K562 (cell line): ENCODE results near the gene CUL2. TPM values are rescaled to one million over a fixed set of nuclear protein-coding genes. Genes with fewer than 3 reads are reported as not detected.

ENCODE experiments used
- ATAC-seq: fragments of 200-7000 bp; cut with Tn5 transposase; 3 replicates; pipeline ENCODE4 v1.9.1; 2020; ENCODE audit warnings: moderate library complexity
- Bru-seq: library from RNA; stranded (reverse); fragments of 400-500 nt; gene quantifications from one replicate; lab custom pipeline; 2021; lab: Mats Ljungman, UMichigan
- BruChase-seq, 2 experiments: library from RNA; stranded (reverse); fragments of 400-500 nt; gene quantifications; one replicate each; lab custom pipeline; 2021; lab: Mats Ljungman, UMichigan
- BruUV-seq: library from RNA; stranded (reverse); fragments of 400-500 nt; replicated peaks from 2 replicates; lab custom pipeline; 2021; lab: Mats Ljungman, UMichigan
- CTCF ChIA-PET: fragments of 300-600 bp; formaldehyde crosslinking; extraction: SDS; loops from one replicate; lab custom pipeline; 2021; ENCODE audit warnings: low intra/inter-chr PET ratio; lab: Yijun Ruan, JAX
- POLR2A ChIA-PET: fragments of 300-600, 350-650 bp; sonication (Branson Sonifier 250); formaldehyde crosslinking; extraction: SDS; loops from one replicate; lab custom pipeline; 2021; ENCODE audit warnings: antibody characterized with exemption, inconsistent platforms; lab: Yijun Ruan, JAX
- DNase-seq, 4 experiments: peaks; one replicate each; pipeline versions ENCODE4 v3.0.0 to v3.0.0-alpha.2; 2011 to 2018; ENCODE audit warnings: low spot score in 3 of 4, mixed read lengths in 3 of 4; ENCODE audit errors: extremely low read depth in 1 of 4
- FAIRE-seq: peaks from 2 replicates; lab custom pipeline; 2011; peaks lifted over from hg19 to GRCh38; lab: Jason Lieb, UNC
- H2AFZ ChIP-seq: 2 replicates; pipeline ENCODE4 v1.6.0; 2011; ENCODE audit warnings: low read depth, low read length, control low read depth, inconsistent platforms
- H3K27ac ChIP-seq: fragments of 200-600 bp; 3 replicates; pipeline ENCODE4 v1.8.0; 2011; ENCODE audit warnings: low read depth, mild to moderate bottlenecking, control low read depth, inconsistent platforms, low read length, moderate library complexity, mixed read lengths; ENCODE audit errors: extremely low read depth
- H3K27me3 ChIP-seq, 2 experiments: fragments of 300-600 bp in 1 of 2; 2 replicates in 1 of 2; 3 replicates in 1 of 2; pipeline versions ENCODE4 v1.6.0 to v1.8.0; 2011; ENCODE audit warnings: inconsistent platforms in 2 of 2, low read length in 2 of 2, mild to moderate bottlenecking in 1 of 2, mixed read lengths in 1 of 2, moderate library complexity in 1 of 2; ENCODE audit not compliant: control insufficient read depth in 2 of 2, insufficient read depth in 2 of 2
- H3K36me3 ChIP-seq: fragments of 300-600 bp; 3 replicates; pipeline ENCODE4 v1.8.0; 2011; ENCODE audit warnings: mild to moderate bottlenecking, low read length, inconsistent platforms; ENCODE audit not compliant: control insufficient read depth, insufficient read depth
- H3K4me1 ChIP-seq, 2 experiments: fragments of 200-600 bp in 1 of 2; replicated peaks in 1 of 2; 2 replicates in 1 of 2; 3 replicates in 1 of 2; pipeline versions ENCODE4 v1.5.1 to v1.8.0; 2011; ENCODE audit warnings: inconsistent platforms in 2 of 2, low read length in 2 of 2, mild to moderate bottlenecking in 1 of 2, mixed read lengths in 1 of 2, moderate library complexity in 1 of 2; ENCODE audit not compliant: control insufficient read depth in 2 of 2, insufficient read depth in 2 of 2
- H3K4me2 ChIP-seq: 2 replicates; pipeline ENCODE4 v1.6.1; 2011; ENCODE audit warnings: low read length, control low read depth, inconsistent platforms, mixed read lengths; ENCODE audit not compliant: insufficient read depth
- H3K4me3 ChIP-seq: fragments of 200-600 bp; sonication (generic), shearing (Covaris generic); 2 replicates; pipeline ENCODE4 v1.5.1; 2016; ENCODE audit warnings: control low read depth, inconsistent platforms
- H3K79me2 ChIP-seq: fragments of 200-600 bp; 3 replicates; pipeline ENCODE4 v1.8.0; 2011; ENCODE audit warnings: low read length, inconsistent platforms; ENCODE audit not compliant: control insufficient read depth, insufficient read depth
- H3K9ac ChIP-seq, 2 experiments: 2 replicates each; pipeline versions ENCODE4 v1.6.0 to v1.6.1; 2011; ENCODE audit warnings: low read depth in 2 of 2, low read length in 2 of 2, control low read depth in 1 of 2, inconsistent platforms in 1 of 2, mild to moderate bottlenecking in 1 of 2, mixed read lengths in 1 of 2; ENCODE audit not compliant: insufficient read depth in 1 of 2
- H3K9me1 ChIP-seq: one replicate; pipeline ENCODE4 v1.6.0; 2011; ENCODE audit warnings: inconsistent platforms, mild to moderate bottlenecking, low read length, moderate library complexity; ENCODE audit not compliant: control insufficient read depth, insufficient read depth
- H3K9me3 ChIP-seq: replicated peaks from 2 replicates; pipeline ENCODE4 v1.5.1; 2011; ENCODE audit warnings: low read depth, low read length, inconsistent platforms; ENCODE audit not compliant: control insufficient read depth, insufficient read depth
- H4K20me1 ChIP-seq: replicated peaks from 2 replicates; pipeline ENCODE4 v1.6.1; 2011; ENCODE audit warnings: low read length, inconsistent platforms, mixed read lengths; ENCODE audit not compliant: control insufficient read depth, insufficient read depth
- CEBPG ChIP-seq, 3 experiments: fragments of 200-800 bp in 1 of 3; sonication (Bioruptor generic) in 1 of 3; sonication (generic) in 1 of 3; formaldehyde crosslinking in 1 of 3; IDR thresholded peaks in 2 of 3; conservative IDR thresholded peaks in 1 of 3; 2 replicates each; pipeline versions ENCODE4 v1.6.1 to v1.8.0; 2016 to 2022; ENCODE audit warnings: missing compliant biosample characterization in 2 of 3, missing genetic modification characterization in 2 of 3, mild to moderate bottlenecking in 1 of 3, missing genetic modification reagents in 1 of 3
- KAT7 ChIP-seq: sonication (generic); formaldehyde crosslinking; IDR thresholded peaks from 2 replicates; pipeline ENCODE4 v1.8.0; 2022; ENCODE audit warnings: missing genetic modification reagents, mild to moderate bottlenecking, borderline replicate concordance
- LARP7 ChIP-seq: fragments of 450-650 bp; IDR thresholded peaks from 2 replicates; pipeline ENCODE4 v1.6.1; 2016
- MEIS2 ChIP-seq: fragments of 450-650 bp; IDR thresholded peaks from 2 replicates; pipeline ENCODE4 v1.6.1; 2014; ENCODE audit warnings: mild to moderate bottlenecking; ENCODE audit not compliant: partially characterized antibody
- PHTF2 ChIP-seq: fragments of 250-450 bp; sonication (Bioruptor Pico); IDR thresholded peaks from 2 replicates; pipeline ENCODE4 v1.5.0; 2021; ENCODE audit warnings: mild to moderate bottlenecking
- ZNF57 ChIP-seq: fragments of 450-650 bp; formaldehyde crosslinking; IDR thresholded peaks from 2 replicates; pipeline ENCODE4 v1.4.0; 2020; ENCODE audit warnings: mild to moderate bottlenecking, moderate library complexity
- WGBS: fragments of 100-300 bp; shearing (Covaris generic); methylation state at CpG from one replicate; pipeline ENCODE4 v1.1.6; 2016; ENCODE audit warnings: low coverage, mixed read lengths; ENCODE audit not compliant: insufficient coverage; ENCODE audit errors: missing lambda C conversion rate; 5-methylcytosine and 5-hydroxymethylcytosine counted together
- in situ Hi-C: fragments of 300-500 bp; cut with MboI; formaldehyde crosslinking; loops from 4 replicates; pipeline ENCODE4 v1.15.0; 2018; ENCODE audit warnings: inconsistent platforms, mixed read lengths
- intact Hi-C: fragments of 100-400 bp; cut with micrococcal nuclease; formaldehyde crosslinking; loops from 2 replicates; pipeline ENCODE4 v1.14.2; 2022
- long read RNA-seq, 3 experiments: library from polyadenylated mRNA in 2 of 3; library from RNA in 1 of 3; unstranded in 2 of 3; stranded (forward) in 1 of 3; transcript quantifications; one replicate each; pipeline ENCODE4 v2.0.0, GENCODE V29; 2019 to 2022
- polyA minus RNA-seq, 3 experiments: library from RNA; depleted of rRNA, polyadenylated mRNA; stranded (reverse); fragments of >200 nt; gene quantifications; 2 replicates each; pipeline ENCODE4 v1.2.3, GENCODE V29; 2011
- polyA plus RNA-seq, 8 experiments: library from polyadenylated mRNA; depleted of rRNA in 4 of 8; stranded (reverse) in 5 of 8; unstranded in 3 of 8; fragments of >200 nt; fragmentation: Nextera tagmentation in 2 of 8; fragmentation: Illumina TruSeq in 1 of 8; extraction: Ambion mirVana in 2 of 8; extraction: Trizol in 1 of 8; gene quantifications; 2 replicates each; pipeline versions ENCODE4 v1.2.1 to v1.2.3, GENCODE V29; 2011 to 2014; ENCODE audit warnings: inconsistent platforms in 1 of 8, missing spikeins in 1 of 8
- total RNA-seq, 7 experiments: library from RNA; depleted of rRNA in 6 of 7; stranded (reverse); fragments of >200 nt in 6 of 7; fragmentation: Illumina TruSeq in 2 of 7; extraction: Trizol in 2 of 7; gene quantifications; 2 replicates each; pipeline versions ENCODE4 v1.2.1 to v1.2.3, GENCODE V29; 2011 to 2021; ENCODE audit warnings: low replicate concordance in 1 of 7
- TF ChIP-seq, protein P1 (sequence below): fragments of 150-350 bp; IDR thresholded peaks from 2 replicates; pipeline ENCODE4 v1.6.1; 2014; ENCODE audit warnings: low read depth, mild to moderate bottlenecking, low read length, borderline replicate concordance
- TF ChIP-seq, protein P2 (sequence below): fragments of 450-650 bp; IDR thresholded peaks from 2 replicates; pipeline ENCODE4 v1.6.1; 2016; ENCODE audit warnings: borderline replicate concordance

CUL2 gene
- total RNA-seq (2011; cell fraction: chromatin; rRNA removed; ENCODE audit: low replicate concordance), result 15.5 and 34.5 TPM in 2 replicates
- 7.5 and 7.8 TPM in 2 replicates for total RNA-seq (2011; cell fraction: nucleolus; rRNA removed)
- 16.2 and 33.1 TPM in 2 replicates for total RNA-seq (2011; cell fraction: nucleoplasm; rRNA removed)
- total RNA-seq (2014; rRNA removed) (17.3 and 20.3 TPM in 2 replicates), total RNA-seq (2014; rRNA removed; fragmentation: Illumina TruSeq; extraction: Trizol) (45.2 and 49.8 TPM in 2 replicates), total RNA-seq (2015; rRNA removed; fragmentation: Illumina TruSeq; extraction: Trizol) (39.6 and 41.2 TPM in 2 replicates), total RNA-seq (2021) (41.6 and 44.7 TPM in 2 replicates), polyA plus RNA-seq (2011; rRNA removed) (29.7 and 41.5 TPM in 2 replicates), polyA plus RNA-seq (2014; fragmentation: Illumina TruSeq; extraction: Trizol) (38.6 and 46.3 TPM in 2 replicates), polyA plus RNA-seq (2014; fragmentation: Nextera tagmentation; extraction: Ambion mirVana) (10 to 100 TPM; 18.1 to 21.1 TPM), polyA plus RNA-seq (2014; rRNA removed) (28.4 and 29.7 TPM in 2 replicates), polyA minus RNA-seq (2011; rRNA and poly(A)+ RNA removed) (56.4 and 61.8 TPM in 2 replicates), Bru-seq, nascent RNA (percentile 74 among the genes with signal in this experiment), BruChase-seq, experiment 1, labeled RNA remaining after a 2-hour chase (percentile 79 among the genes with signal in this experiment), BruChase-seq, experiment 2, labeled RNA remaining after a 6-hour chase (percentile 79 among the genes with signal in this experiment)
- 7.1 and 12.1 TPM in 2 replicates for polyA plus RNA-seq (2011; cell fraction: cytosol; rRNA removed)
- 7.6 and 10.3 TPM in 2 replicates for polyA plus RNA-seq (2011; cell fraction: nucleus; rRNA removed)
- polyA plus RNA-seq (2012), result 25.1 and 27.1 TPM in 2 replicates
- polyA minus RNA-seq (2011; cell fraction: cytosol; rRNA and poly(A)+ RNA removed), result 18.2 and 24.1 TPM in 2 replicates
- 5.9 and 12.8 TPM in 2 replicates for polyA minus RNA-seq (2011; cell fraction: nucleus; rRNA and poly(A)+ RNA removed)
- long read RNA-seq, experiment 1, full-length matches to known transcripts, result 167 of 239 reads
- long read RNA-seq, experiment 1, partial matches to known transcripts, result 49 of 239 reads
- long read RNA-seq, experiment 1, other reads (novel, unspliced or antisense), result 23 of 239 reads
- long read RNA-seq, experiment 2, full-length matches to known transcripts, result 7 of 42 reads
- long read RNA-seq, experiment 2, partial matches to known transcripts, result 24 of 42 reads
- long read RNA-seq, experiment 2, other reads (novel, unspliced or antisense), result 11 of 42 reads
- long read RNA-seq, experiment 3, full-length matches to known transcripts, result 14 of 22 reads
- long read RNA-seq, experiment 3, partial matches to known transcripts, result 7 of 22 reads
- long read RNA-seq, experiment 3, other reads (novel, unspliced or antisense), result 1 of 22 reads

GRCh38 chr10:35090162-35090954 is at the start of gene CUL2:
TSS of gene CUL2 (minus strand) at chr10:35090341. CDS start at chr10:35071317, 19,024 bp downstream.
- Histone ChIP-seq H2AFZ (peak within 1 kb of the TSS; percentile 100), H3K9me1 (no peaks in the 10 kb centered on the region), H3K79me2 (peaks cover 48% of the 10 kb centered on the region), H3K27ac (peak within 1 kb of the TSS; percentile 95), H3K27me3 (no peaks in the 10 kb centered on the region), H3K4me1 (peaks cover 0 to 15% of the 10 kb centered on the region in 2 experiments; a peak in 3 of 5 replicates), H3K9ac (peak within 1 kb of the TSS; percentile 98 to 99), H3K9me3 (peaks cover 6% of the 10 kb centered on the region; the same call in 1 of the 2 replicates), H4K20me1 (0 out of 2 replicates have a peak, but pooled peaks cover 4% of the 10 kb centered on the region), H3K4me2 (peak within 1 kb of the TSS; percentile 100), H3K4me3 (peak within 1 kb of the TSS; percentile 71), H3K36me3 (peaks cover 12% of the 10 kb centered on the region; the same call in 1 of the 3 replicates)
- in situ Hi-C loops, result no loop called here
- intact Hi-C loops, result loop anchor here (10.0 kb wide), 1 partner anchor 96 kb away; no protein-coding TSS in a partner anchor
- peak; percentile 98 for ATAC-seq
- WGBS, result 0% methylated on average over 12 of the region's 59 CpGs
- DNase-seq, result peak; percentile 92 to 95 (median 93)
- POLR2A ChIA-PET, result interaction anchor here (0.6 to 1.7 kb wide), 8 partner anchors 10 to 597 kb away, joined by 3 to 6 read pairs (median 4); partner anchors contain the start of gene CREM
- peak; percentile 85 for FAIRE-seq
- BruUV-seq, result no TSS peak
- CTCF ChIA-PET, result no interaction called here
- TF ChIP-seq KAT7 (CRISPR knock-in tag) (no peak), LARP7 (0 out of 2 replicates have a peak, but pooled peaks have one; percentile 41), ZNF57 (CRISPR knock-in tag) (no peak), CEBPG (CRISPR knock-in tag; IDR thresholded peaks at IDR 0.05) (peak; percentile 97), CEBPG (tag; conservative IDR thresholded peaks at IDR 0.05 in 1 of 2, IDR thresholded peaks at IDR 0.05 in 1 of 2) (peak; percentile 94 to 98), PHTF2 (no peak), MEIS2 (peak; percentile 27)
- TF ChIP-seq, protein P1, sequence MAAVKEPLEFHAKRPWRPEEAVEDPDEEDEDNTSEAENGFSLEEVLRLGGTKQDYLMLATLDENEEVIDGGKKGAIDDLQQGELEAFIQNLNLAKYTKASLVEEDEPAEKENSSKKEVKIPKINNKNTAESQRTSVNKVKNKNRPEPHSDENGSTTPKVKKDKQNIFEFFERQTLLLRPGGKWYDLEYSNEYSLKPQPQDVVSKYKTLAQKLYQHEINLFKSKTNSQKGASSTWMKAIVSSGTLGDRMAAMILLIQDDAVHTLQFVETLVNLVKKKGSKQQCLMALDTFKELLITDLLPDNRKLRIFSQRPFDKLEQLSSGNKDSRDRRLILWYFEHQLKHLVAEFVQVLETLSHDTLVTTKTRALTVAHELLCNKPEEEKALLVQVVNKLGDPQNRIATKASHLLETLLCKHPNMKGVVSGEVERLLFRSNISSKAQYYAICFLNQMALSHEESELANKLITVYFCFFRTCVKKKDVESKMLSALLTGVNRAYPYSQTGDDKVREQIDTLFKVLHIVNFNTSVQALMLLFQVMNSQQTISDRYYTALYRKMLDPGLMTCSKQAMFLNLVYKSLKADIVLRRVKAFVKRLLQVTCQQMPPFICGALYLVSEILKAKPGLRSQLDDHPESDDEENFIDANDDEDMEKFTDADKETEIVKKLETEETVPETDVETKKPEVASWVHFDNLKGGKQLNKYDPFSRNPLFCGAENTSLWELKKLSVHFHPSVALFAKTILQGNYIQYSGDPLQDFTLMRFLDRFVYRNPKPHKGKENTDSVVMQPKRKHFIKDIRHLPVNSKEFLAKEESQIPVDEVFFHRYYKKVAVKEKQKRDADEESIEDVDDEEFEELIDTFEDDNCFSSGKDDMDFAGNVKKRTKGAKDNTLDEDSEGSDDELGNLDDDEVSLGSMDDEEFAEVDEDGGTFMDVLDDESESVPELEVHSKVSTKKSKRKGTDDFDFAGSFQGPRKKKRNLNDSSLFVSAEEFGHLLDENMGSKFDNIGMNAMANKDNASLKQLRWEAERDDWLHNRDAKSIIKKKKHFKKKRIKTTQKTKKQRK, result no peak
- TF ChIP-seq, protein P2, sequence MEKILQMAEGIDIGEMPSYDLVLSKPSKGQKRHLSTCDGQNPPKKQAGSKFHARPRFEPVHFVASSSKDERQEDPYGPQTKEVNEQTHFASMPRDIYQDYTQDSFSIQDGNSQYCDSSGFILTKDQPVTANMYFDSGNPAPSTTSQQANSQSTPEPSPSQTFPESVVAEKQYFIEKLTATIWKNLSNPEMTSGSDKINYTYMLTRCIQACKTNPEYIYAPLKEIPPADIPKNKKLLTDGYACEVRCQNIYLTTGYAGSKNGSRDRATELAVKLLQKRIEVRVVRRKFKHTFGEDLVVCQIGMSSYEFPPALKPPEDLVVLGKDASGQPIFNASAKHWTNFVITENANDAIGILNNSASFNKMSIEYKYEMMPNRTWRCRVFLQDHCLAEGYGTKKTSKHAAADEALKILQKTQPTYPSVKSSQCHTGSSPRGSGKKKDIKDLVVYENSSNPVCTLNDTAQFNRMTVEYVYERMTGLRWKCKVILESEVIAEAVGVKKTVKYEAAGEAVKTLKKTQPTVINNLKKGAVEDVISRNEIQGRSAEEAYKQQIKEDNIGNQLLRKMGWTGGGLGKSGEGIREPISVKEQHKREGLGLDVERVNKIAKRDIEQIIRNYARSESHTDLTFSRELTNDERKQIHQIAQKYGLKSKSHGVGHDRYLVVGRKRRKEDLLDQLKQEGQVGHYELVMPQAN, result peak; percentile 34; the same call in 1 of the 2 replicates
